ENCODE measurements around the gene HNRNPA1.

GRCh38 chr12:54298904-54299303, 18.4 kb downstream of the HNRNPA1 start:
- TF ChIP-seq POLR2AphosphoS5 (IDR thresholded peaks at IDR 0.05; ENCODE audit: borderline replicate concordance, low read depth, low read length) (no peak), EZH2 (IDR thresholded peaks at IDR 0.05) (no peak), FOXP2 (optimal IDR thresholded peaks at IDR 0.05; ENCODE audit: control extremely low read depth, extremely low read length, insufficient read depth) (no peak)

Data from SK-N-MC (cell line).